Mesenchymal stem cell (in vitro differentiated cells and primary cell): ENCODE measurements around the gene ESRRB.

Experiments
- DNase-seq: peaks from one replicate; pipeline ENCODE4 v3.0.0-alpha.2; 2013
- H2AFZ ChIP-seq: one replicate; pipeline ENCODE4 v1.6.1; 2013; ENCODE audit warnings: low read depth, mild to moderate bottlenecking, control low read depth, inconsistent platforms, low read length, moderate library complexity
- H2AK5ac ChIP-seq: 2 replicates; pipeline ENCODE4 v1.6.1; 2013; ENCODE audit warnings: low read length, moderate library complexity, mild to moderate bottlenecking, inconsistent platforms; ENCODE audit not compliant: severe bottlenecking
- H2BK120ac ChIP-seq: one replicate; pipeline ENCODE4 v1.6.1; 2013; ENCODE audit warnings: low read depth, mild to moderate bottlenecking, inconsistent platforms, low read length, moderate library complexity
- H2BK12ac ChIP-seq, 2 experiments: one replicate each; pipeline ENCODE4 v1.6.1; 2013; ENCODE audit warnings: inconsistent platforms in 2 of 2, low read length in 2 of 2, mild to moderate bottlenecking in 2 of 2, moderate library complexity in 2 of 2, control low read depth in 1 of 2
- H2BK15ac ChIP-seq: one replicate; pipeline ENCODE4 v1.6.1; 2013; ENCODE audit warnings: mild to moderate bottlenecking, low read depth, inconsistent platforms; ENCODE audit not compliant: poor library complexity, severe bottlenecking
- H2BK5ac ChIP-seq: 2 replicates; pipeline ENCODE4 v1.6.1; 2013; ENCODE audit warnings: low read depth, mild to moderate bottlenecking, low read length, control low read depth, inconsistent platforms; ENCODE audit not compliant: poor library complexity, severe bottlenecking
- H3K14ac ChIP-seq, 2 experiments: one replicate each; pipeline ENCODE4 v1.6.1; 2013; ENCODE audit warnings: inconsistent platforms in 2 of 2, low read length in 2 of 2, control low read depth in 1 of 2, mild to moderate bottlenecking in 1 of 2, moderate library complexity in 1 of 2
- H3K18ac ChIP-seq, 2 experiments: one replicate each; pipeline ENCODE4 v1.6.1; 2013; ENCODE audit warnings: inconsistent platforms in 2 of 2, low read length in 2 of 2, control low read depth in 1 of 2, low read depth in 1 of 2, mild to moderate bottlenecking in 1 of 2
- H3K23ac ChIP-seq, 2 experiments: one replicate each; pipeline ENCODE4 v1.6.1; 2013; ENCODE audit warnings: inconsistent platforms in 2 of 2, low read length in 2 of 2, mild to moderate bottlenecking in 2 of 2, moderate library complexity in 2 of 2, control low read depth in 1 of 2
- H3K27ac ChIP-seq: 2 replicates; pipeline ENCODE4 v1.5.1; 2013; ENCODE audit warnings: mild to moderate bottlenecking, moderate library complexity, low read length, control low read depth, inconsistent platforms; ENCODE audit not compliant: poor library complexity, severe bottlenecking
- H3K27me3 ChIP-seq, 2 experiments: 2 replicates each; pipeline versions ENCODE4 v1.6.1 to v1.7.0; 2013; ENCODE audit warnings: low read length in 2 of 2, mild to moderate bottlenecking in 2 of 2, moderate library complexity in 2 of 2, control low read depth in 1 of 2, inconsistent platforms in 1 of 2; ENCODE audit not compliant: control insufficient read depth in 1 of 2, insufficient read depth in 1 of 2
- H3K36me3 ChIP-seq, 2 experiments: 2 replicates each; pipeline versions ENCODE4 v1.6.1 to v1.7.0; 2013; ENCODE audit warnings: low read length in 2 of 2, control low read depth in 1 of 2, inconsistent platforms in 1 of 2, low read depth in 1 of 2, mild to moderate bottlenecking in 1 of 2; ENCODE audit not compliant: insufficient read depth in 2 of 2, control insufficient read depth in 1 of 2
- H3K4ac ChIP-seq, 2 experiments: one replicate each; pipeline ENCODE4 v1.6.1; 2013; ENCODE audit warnings: inconsistent platforms in 2 of 2, low read length in 2 of 2, mild to moderate bottlenecking in 2 of 2, moderate library complexity in 2 of 2, control low read depth in 1 of 2, low read depth in 1 of 2
- H3K4me1 ChIP-seq: 2 replicates; pipeline ENCODE4 v1.6.1; 2013; ENCODE audit warnings: low read depth, low read length, control low read depth; ENCODE audit not compliant: control insufficient read depth, insufficient read depth
- H3K4me2 ChIP-seq: 2 replicates; pipeline ENCODE4 v1.6.1; 2013; ENCODE audit warnings: low read length, mild to moderate bottlenecking, inconsistent platforms; ENCODE audit not compliant: poor library complexity, severe bottlenecking
- H3K4me3 ChIP-seq, 2 experiments: 2 replicates each; pipeline versions ENCODE4 v1.5.1 to v1.7.0; 2013; ENCODE audit warnings: low read length in 2 of 2, mild to moderate bottlenecking in 2 of 2, control low read depth in 1 of 2, low read depth in 1 of 2; ENCODE audit not compliant: insufficient read depth in 1 of 2
- H3K79me1 ChIP-seq: replicated peaks from 2 replicates; pipeline ENCODE4 v1.6.1; 2013; ENCODE audit warnings: mild to moderate bottlenecking, control low read depth, low read length, inconsistent platforms; ENCODE audit not compliant: poor library complexity, severe bottlenecking
- H3K9ac ChIP-seq: 2 replicates; pipeline ENCODE4 v1.7.0; 2013; ENCODE audit warnings: mild to moderate bottlenecking, low read length, moderate library complexity
- H3K9me3 ChIP-seq: 2 replicates; pipeline ENCODE4 v1.7.0; 2013; ENCODE audit warnings: mild to moderate bottlenecking, low read length; ENCODE audit not compliant: control insufficient read depth
- H4K8ac ChIP-seq: one replicate; pipeline ENCODE4 v1.6.1; 2013; ENCODE audit warnings: inconsistent platforms, mild to moderate bottlenecking, low read length, moderate library complexity
- H4K91ac ChIP-seq: one replicate; pipeline ENCODE4 v1.6.1; 2013; ENCODE audit warnings: mild to moderate bottlenecking, low read length, inconsistent platforms
- WGBS: methylation state at CpG from one replicate; pipeline ENCODE4 v1.1.7; 2013; ENCODE audit warnings: mixed read lengths; 5-methylcytosine and 5-hydroxymethylcytosine counted together

ESRRB gene

GRCh38 chr14:76331328-76332011 is 44.5 kb upstream of the ESRRB start:
- H2BK15ac ChIP-seq, result no peak overlapping the region
- no peaks in the 10 kb centered on the region for H3K36me3 ChIP-seq
- H2BK12ac ChIP-seq, result no peak overlapping the region
- no peak overlapping the region for H3K14ac ChIP-seq
- no peak overlapping the region for H2BK120ac ChIP-seq
- H4K8ac ChIP-seq, result no peak overlapping the region
- no peak overlapping the region for H3K4ac ChIP-seq
- WGBS, result 82% methylated on average over 8 of the region's 10 CpGs
- no peak overlapping the region for H4K91ac ChIP-seq
- no peak overlapping the region for H3K27ac ChIP-seq
- H3K27me3 ChIP-seq, result peaks cover 48 to 64% of the 10 kb centered on the region in 2 experiments
- H2BK5ac ChIP-seq, result no peak overlapping the region
- no peak overlapping the region for H2AFZ ChIP-seq
- H3K4me1 ChIP-seq, result peaks cover 2% of the 10 kb centered on the region
- H3K23ac ChIP-seq, result no peak overlapping the region
- no peak overlapping the region for H3K9ac ChIP-seq
- H3K4me3 ChIP-seq, result no peak overlapping the region
- no peak overlapping the region for H3K18ac ChIP-seq
- no peak for DNase-seq
- H3K9me3 ChIP-seq, result no peaks in the 10 kb centered on the region
- no peak overlapping the region for H2AK5ac ChIP-seq
- H3K79me1 ChIP-seq, result no peaks in the 10 kb centered on the region
- no peak overlapping the region for H3K4me2 ChIP-seq

GRCh38 chr14:76333664-76334063 is 42.3 kb upstream of the ESRRB start:
- Histone ChIP-seq H3K4me3 (no peak overlapping the region), H3K79me1 (no peaks in the 10 kb centered on the region), H2BK15ac (no peak overlapping the region), H2AFZ (no peak overlapping the region), H3K27me3 (peaks cover 45 to 56% of the 10 kb centered on the region in 2 experiments), H3K27ac (no peak overlapping the region), H3K4me1 (peaks cover 2% of the 10 kb centered on the region), H3K9me3 (no peaks in the 10 kb centered on the region), H3K14ac (no peak overlapping the region), H3K4me2 (no peak overlapping the region), H3K4ac (no peak overlapping the region), H4K91ac (no peak overlapping the region), H2BK12ac (no peak overlapping the region), H2BK120ac (no peak overlapping the region), H4K8ac (no peak overlapping the region), H2AK5ac (no peak overlapping the region), H3K23ac (no peak overlapping the region), H3K9ac (no peak overlapping the region), H3K18ac (no peak overlapping the region), H2BK5ac (no peak overlapping the region), H3K36me3 (no peaks in the 10 kb centered on the region)
- WGBS, result 53% methylated on average over 3 of the region's 6 CpGs
- DNase-seq, result no peak

GRCh38 chr14:76334316-76334715 is 41.6 kb upstream of the ESRRB start:
- 86% methylated on average over 6 of the region's 11 CpGs for WGBS
- Histone ChIP-seq H3K4ac (no peak overlapping the region), H3K4me3 (no peak overlapping the region), H4K8ac (no peak overlapping the region), H4K91ac (no peak overlapping the region), H2BK12ac (no peak overlapping the region), H3K9ac (no peak overlapping the region), H3K9me3 (no peaks in the 10 kb centered on the region), H3K23ac (no peak overlapping the region), H3K18ac (no peak overlapping the region), H2BK120ac (no peak overlapping the region), H3K27me3 (peaks cover 39 to 50% of the 10 kb centered on the region in 2 experiments), H3K4me2 (no peak overlapping the region), H3K14ac (no peak overlapping the region), H2AFZ (no peak overlapping the region), H2BK15ac (no peak overlapping the region), H3K36me3 (no peaks in the 10 kb centered on the region), H2AK5ac (no peak overlapping the region), H3K79me1 (no peaks in the 10 kb centered on the region), H3K4me1 (peaks cover 2% of the 10 kb centered on the region), H3K27ac (no peak overlapping the region), H2BK5ac (no peak overlapping the region)
- no peak for DNase-seq

DNA sequence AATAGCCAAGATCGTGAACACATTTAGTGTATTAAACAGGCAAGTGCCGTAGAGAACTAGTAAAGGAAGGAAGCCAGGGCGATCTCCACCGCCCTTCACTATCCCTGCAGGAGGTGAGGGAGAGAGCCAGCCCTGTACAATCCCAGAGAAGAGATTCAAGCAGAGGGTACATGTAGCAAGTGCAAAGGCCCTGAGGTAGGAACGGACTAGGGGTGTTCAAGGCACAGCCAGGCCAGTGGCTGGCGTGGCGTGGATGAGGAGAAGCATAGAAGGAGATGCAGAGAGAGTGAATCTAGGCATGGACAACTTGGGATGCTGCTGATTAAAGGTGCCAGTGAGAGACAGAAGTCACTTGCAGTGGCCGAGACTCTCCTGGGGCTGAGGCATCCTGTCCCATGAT is 39.1 kb upstream of the ESRRB start:
- no peak overlapping the region for H3K14ac ChIP-seq
- H3K4ac ChIP-seq, result no peak overlapping the region
- no peak overlapping the region for H2BK120ac ChIP-seq
- H3K27ac ChIP-seq, result no peak overlapping the region
- H3K4me2 ChIP-seq, result no peak overlapping the region
- no peak overlapping the region for H4K8ac ChIP-seq
- H2BK12ac ChIP-seq, result no peak overlapping the region
- H3K9me3 ChIP-seq, result no peaks in the 10 kb centered on the region
- 74% methylated on average over 8 of the region's 8 CpGs for WGBS
- H3K4me1 ChIP-seq, result no peaks in the 10 kb centered on the region
- H3K23ac ChIP-seq, result no peak overlapping the region
- H3K27me3 ChIP-seq, result peaks cover 25 to 48% of the 10 kb centered on the region in 2 experiments
- no peaks in the 10 kb centered on the region for H3K79me1 ChIP-seq
- no peaks in the 10 kb centered on the region for H3K36me3 ChIP-seq
- H2BK15ac ChIP-seq, result no peak overlapping the region
- no peak overlapping the region for H3K4me3 ChIP-seq
- H3K9ac ChIP-seq, result no peak overlapping the region
- H4K91ac ChIP-seq, result no peak overlapping the region
- DNase-seq, result no peak
- no peak overlapping the region for H3K18ac ChIP-seq
- no peak overlapping the region for H2BK5ac ChIP-seq
- no peak overlapping the region for H2AK5ac ChIP-seq
- no peak overlapping the region for H2AFZ ChIP-seq
